CD8-positive, alpha-beta memory T cell (primary cell): ENCODE data around the gene TRPV4. TPM values are rescaled to one million over a fixed set of nuclear protein-coding genes. Genes with fewer than 3 reads are reported as not detected.

Experiments used
- CTCF ChIA-PET: fragments of 350-600 bp; sonication (Branson Sonifier 250); formaldehyde crosslinking; loops from one replicate; lab custom pipeline; 2021; ENCODE audit warnings: antibody characterized with exemption; lab: Charles Lee
- POLR2A ChIA-PET: fragments of 350-600 bp; sonication (Branson Sonifier 250); formaldehyde crosslinking; loops from one replicate; lab custom pipeline; 2021; ENCODE audit warnings: antibody characterized with exemption; lab: Charles Lee
- DNase-seq, 5 donors: peaks; one replicate each; pipeline versions ENCODE4 v3.0.0 to v3.0.0-alpha.2; 2020 to 2022; ENCODE audit warnings: mixed read lengths in 1 of 5
- H3K27ac ChIP-seq: one replicate; pipeline ENCODE4 v1.7.0; 2013; ENCODE audit warnings: low read depth, mild to moderate bottlenecking, low read length, moderate library complexity
- H3K27me3 ChIP-seq: 2 replicates; pipeline ENCODE4 v1.7.0; 2013; ENCODE audit warnings: low read length, mild to moderate bottlenecking; ENCODE audit not compliant: insufficient read depth, poor library complexity, severe bottlenecking
- H3K36me3 ChIP-seq: 2 replicates; pipeline ENCODE4 v1.7.0; 2013; ENCODE audit warnings: mild to moderate bottlenecking, low read length, moderate library complexity; ENCODE audit not compliant: insufficient read depth
- H3K4me1 ChIP-seq: 2 replicates; pipeline ENCODE4 v1.7.0; 2013; ENCODE audit warnings: mild to moderate bottlenecking, low read length, moderate library complexity; ENCODE audit not compliant: insufficient read depth
- H3K4me3 ChIP-seq: 2 replicates; pipeline ENCODE4 v1.7.0; 2013; ENCODE audit warnings: mild to moderate bottlenecking, low read length
- H3K9me3 ChIP-seq: 2 replicates; pipeline ENCODE4 v1.7.0; 2013; ENCODE audit warnings: mild to moderate bottlenecking, low read length
- H3K27ac Mint-ChIP-seq, 8 donors: one replicate each; pipeline ENCODE4 v1.8.0; 2020 to 2021; ENCODE audit warnings: mixed read lengths in 8 of 8, mild to moderate bottlenecking in 6 of 8, inconsistent platforms in 3 of 8, moderate library complexity in 3 of 8
- H3K27me3 Mint-ChIP-seq, 2 donors: one replicate each; pipeline ENCODE4 v1.8.0; 2020 to 2021; ENCODE audit warnings: mixed read lengths in 2 of 2, mild to moderate bottlenecking in 1 of 2, moderate library complexity in 1 of 2
- H3K36me3 Mint-ChIP-seq, 3 donors: one replicate each; pipeline ENCODE4 v1.8.0; 2020 to 2021; ENCODE audit warnings: mixed read lengths in 3 of 3, inconsistent platforms in 1 of 3, mild to moderate bottlenecking in 1 of 3
- H3K4me1 Mint-ChIP-seq, 3 donors: one replicate each; pipeline ENCODE4 v1.8.0; 2020 to 2021; ENCODE audit warnings: mixed read lengths in 3 of 3, inconsistent platforms in 1 of 3, mild to moderate bottlenecking in 1 of 3
- H3K4me3 Mint-ChIP-seq, 7 donors: one replicate each; pipeline ENCODE4 v1.8.0; 2020 to 2021; ENCODE audit warnings: mixed read lengths in 7 of 7, mild to moderate bottlenecking in 6 of 7, moderate library complexity in 4 of 7, inconsistent platforms in 2 of 7
- H3K9me3 Mint-ChIP-seq, 5 donors: one replicate each; pipeline ENCODE4 v1.8.0; 2020 to 2022; ENCODE audit warnings: mixed read lengths in 5 of 5, mild to moderate bottlenecking in 3 of 5, moderate library complexity in 2 of 5, inconsistent platforms in 1 of 5
- polyA plus RNA-seq: library from polyadenylated mRNA; unstranded; fragments of 300-500 nt; fragmentation: Illumina TruSeq; gene quantifications from one replicate; pipeline ENCODE4 v1.2.3, GENCODE V29; 2021
- total RNA-seq, 2 experiments: library from RNA; stranded (reverse); gene quantifications; one replicate each; pipeline ENCODE4 v1.2.3, GENCODE V29; 2021

Gene TRPV4
- total and polyA plus RNA-seq, 3 experiments from 2014 or later: not detected

DNA sequence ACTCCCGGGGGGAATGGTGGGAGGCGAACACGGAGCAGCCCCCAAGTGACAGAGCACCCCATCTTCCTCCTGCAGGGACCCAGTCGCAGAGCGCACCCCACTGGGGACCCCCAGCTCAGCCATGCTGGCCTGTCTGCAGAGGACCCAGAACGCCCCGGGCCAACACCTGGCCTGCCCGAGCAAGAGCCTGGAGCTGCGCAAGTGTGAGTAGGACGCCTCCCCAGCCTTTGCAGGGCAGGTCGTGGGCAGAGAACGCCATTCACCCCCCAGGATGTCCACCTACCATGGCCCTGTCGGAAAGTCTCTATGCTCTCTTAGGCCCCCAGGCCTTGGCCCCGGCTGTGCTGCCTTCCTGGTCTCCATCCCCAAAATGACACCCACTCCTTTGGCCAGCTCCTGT, 89.2 kb downstream of the TRPV4 start:
- peak in 1 of 5 donors; percentile 17 for DNase-seq
- POLR2A ChIA-PET: no interaction called here
- H3K4me1 Mint-ChIP-seq: no peaks in the 10 kb centered on the region
- Histone ChIP-seq H3K4me1 (no peaks in the 10 kb centered on the region), H3K4me3 (no peak overlapping the region), H3K36me3 (no peaks in the 10 kb centered on the region), H3K27ac (no peak overlapping the region), H3K27me3 (no peaks in the 10 kb centered on the region), H3K9me3 (no peaks in the 10 kb centered on the region)
- no peaks in the 10 kb centered on the region for H3K36me3 Mint-ChIP-seq
- H3K27me3 Mint-ChIP-seq: peaks cover 5 to 8% of the 10 kb centered on the region in 2 donors
- no peak overlapping the region for H3K27ac Mint-ChIP-seq
- CTCF ChIA-PET: no interaction called here
- no peak overlapping the region for H3K4me3 Mint-ChIP-seq
- no peaks in the 10 kb centered on the region for H3K9me3 Mint-ChIP-seq

DNA sequence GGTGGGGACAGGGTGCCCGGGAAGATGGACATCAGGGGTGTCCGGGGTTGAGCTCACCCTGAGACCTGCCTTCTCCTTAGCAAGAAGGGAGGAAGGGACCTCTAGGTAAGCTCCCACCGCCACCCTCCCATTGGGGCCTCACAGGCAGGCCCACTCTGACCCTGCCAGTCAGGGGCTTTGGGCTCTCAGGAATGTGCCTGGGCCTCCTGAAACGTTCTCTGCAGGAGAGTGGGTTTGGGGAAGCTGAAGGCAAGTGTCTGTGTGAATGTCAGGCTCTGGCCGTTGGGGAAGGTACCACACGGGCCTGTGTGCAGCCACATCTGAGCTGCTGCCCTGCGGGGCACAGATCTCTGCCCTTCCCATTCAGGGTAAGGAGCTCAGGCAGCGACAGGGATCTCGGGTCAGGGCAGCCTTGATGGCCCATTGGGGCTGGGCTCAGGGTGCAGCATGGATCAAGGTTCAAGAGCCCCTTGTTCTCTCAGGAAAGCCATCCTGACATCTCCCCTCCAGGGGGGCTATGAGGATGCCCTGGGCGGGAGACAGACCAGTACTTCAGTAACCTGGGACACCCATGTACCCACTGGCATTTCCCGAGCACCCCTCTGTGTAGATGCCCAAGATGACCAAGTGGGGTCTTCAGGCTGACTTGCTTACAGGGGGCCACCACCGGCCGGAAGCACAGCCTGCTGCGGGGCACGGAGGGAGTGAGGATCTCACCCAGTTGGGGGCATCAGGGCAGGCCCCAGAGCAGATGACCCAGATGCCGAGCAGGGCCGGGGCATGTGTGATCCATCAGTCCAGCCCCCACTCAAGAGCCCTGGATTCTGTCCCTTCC, 89.9 kb downstream of the TRPV4 start:
- ChIA-PET CTCF (no interaction called here), POLR2A (no interaction called here)
- DNase-seq: peak in 1 of 5 donors; percentile 33
- Mint-ChIP-seq H3K4me3 (no peak overlapping the region), H3K4me1 (no peaks in the 10 kb centered on the region), H3K9me3 (no peaks in the 10 kb centered on the region), H3K27ac (no peak overlapping the region), H3K36me3 (no peaks in the 10 kb centered on the region), H3K27me3 (peaks cover 5 to 8% of the 10 kb centered on the region in 2 donors)
- Histone ChIP-seq H3K9me3 (no peaks in the 10 kb centered on the region), H3K27me3 (no peaks in the 10 kb centered on the region), H3K27ac (no peak overlapping the region), H3K4me1 (no peaks in the 10 kb centered on the region), H3K4me3 (no peak overlapping the region), H3K36me3 (no peaks in the 10 kb centered on the region)

- POLR2A ChIA-PET: no interaction called here
- H3K4me1 ChIP-seq: no peaks in the 10 kb centered on the region
- DNase-seq: no peak
- H3K27me3 Mint-ChIP-seq: peaks cover 5 to 11% of the 10 kb centered on the region in 2 donors
- H3K9me3 Mint-ChIP-seq: no peaks in the 10 kb centered on the region
- H3K9me3 ChIP-seq: no peaks in the 10 kb centered on the region
- no peak overlapping the region for H3K4me3 ChIP-seq
- no peak overlapping the region for H3K4me3 Mint-ChIP-seq
- no peak overlapping the region for H3K27ac ChIP-seq
- CTCF ChIA-PET: no interaction called here
- H3K4me1 Mint-ChIP-seq: no peaks in the 10 kb centered on the region
- peak overlapping the region in 1 of 8 donors; percentile 65 for H3K27ac Mint-ChIP-seq
- H3K27me3 ChIP-seq: no peaks in the 10 kb centered on the region
- no peaks in the 10 kb centered on the region for H3K36me3 ChIP-seq
- H3K36me3 Mint-ChIP-seq: no peaks in the 10 kb centered on the region
These were observed 91.1 kb downstream of the TRPV4 start for GRCh38 chr12:109741970-109742703.

- no peaks in the 10 kb centered on the region for H3K36me3 Mint-ChIP-seq
- peaks cover 5 to 12% of the 10 kb centered on the region in 2 donors for H3K27me3 Mint-ChIP-seq
- no peak overlapping the region for H3K4me3 ChIP-seq
- peak in 1 of 5 donors; percentile 11 for DNase-seq
- H3K9me3 ChIP-seq: no peaks in the 10 kb centered on the region
- no peaks in the 10 kb centered on the region for H3K36me3 ChIP-seq
- no peaks in the 10 kb centered on the region for H3K27me3 ChIP-seq
- CTCF ChIA-PET: no interaction called here
- no peak overlapping the region for H3K4me3 Mint-ChIP-seq
- peak overlapping the region in 1 of 8 donors; percentile 65 for H3K27ac Mint-ChIP-seq
- no peak overlapping the region for H3K27ac ChIP-seq
- no peaks in the 10 kb centered on the region for H3K9me3 Mint-ChIP-seq
- POLR2A ChIA-PET: no interaction called here
- H3K4me1 ChIP-seq: no peaks in the 10 kb centered on the region
- no peaks in the 10 kb centered on the region for H3K4me1 Mint-ChIP-seq
These were observed 91.8 kb downstream of the TRPV4 start for GRCh38 chr12:109741286-109741969.

- H3K4me3 Mint-ChIP-seq: no peak overlapping the region
- peaks cover 5 to 12% of the 10 kb centered on the region in 2 donors for H3K27me3 Mint-ChIP-seq
- H3K27ac Mint-ChIP-seq: peak overlapping the region in 1 of 8 donors; percentile 56
- Histone ChIP-seq H3K9me3 (no peaks in the 10 kb centered on the region), H3K4me1 (no peaks in the 10 kb centered on the region), H3K27me3 (no peaks in the 10 kb centered on the region), H3K36me3 (no peaks in the 10 kb centered on the region), H3K4me3 (no peak overlapping the region), H3K27ac (no peak overlapping the region)
- peak in 1 of 5 donors; percentile 3 for DNase-seq
- ChIA-PET POLR2A (no interaction called here), CTCF (interaction anchor here (1.1 to 1.4 kb wide), 2 partner anchors 19 to 143 kb away, joined by 3 to 10 read pairs; no protein-coding TSS in a partner anchor)
- no peaks in the 10 kb centered on the region for H3K9me3 Mint-ChIP-seq
- H3K4me1 Mint-ChIP-seq: no peaks in the 10 kb centered on the region
- H3K36me3 Mint-ChIP-seq: no peaks in the 10 kb centered on the region
These were observed 92.4 kb downstream of the TRPV4 start for GRCh38 chr12:109740694-109741245.

GRCh38 chr12:109739747-109740693, 93.2 kb downstream of the TRPV4 start:
- Histone ChIP-seq H3K4me1 (no peaks in the 10 kb centered on the region), H3K4me3 (no peak overlapping the region), H3K9me3 (no peaks in the 10 kb centered on the region), H3K27ac (no peak overlapping the region), H3K27me3 (peaks cover 4% of the 10 kb centered on the region), H3K36me3 (no peaks in the 10 kb centered on the region)
- CTCF ChIA-PET: interaction anchor here (1.1 to 1.4 kb wide), 4 partner anchors 9 to 142 kb away, joined by 3 to 10 read pairs (median 4); no protein-coding TSS in a partner anchor
- Mint-ChIP-seq H3K9me3 (no peaks in the 10 kb centered on the region), H3K4me3 (no peak overlapping the region), H3K27me3 (peaks cover 13 to 15% of the 10 kb centered on the region in 2 donors), H3K27ac (peak overlapping the region in 1 of 8 donors; percentile 56), H3K4me1 (no peaks in the 10 kb centered on the region), H3K36me3 (peaks cover 0 to 2% (median 0%) of the 10 kb centered on the region in 3 donors)
- DNase-seq: peak in 1 of 5 donors; percentile 35
- POLR2A ChIA-PET: no interaction called here
